ENCODE measurements around the gene MCFD2. TPM values are rescaled to one million over a fixed set of nuclear protein-coding genes. Genes with fewer than 3 reads are reported as not detected.
"Not testable (repeated sequence)": the region's sequence is repeated elsewhere in the genome, so short reads cannot be mapped to it uniquely, and the experiment has no call there.

Gene MCFD2
- total RNA-seq, 4 donors from 2014 or later: 88.1 to 118 (median 95.6) TPM

DNA sequence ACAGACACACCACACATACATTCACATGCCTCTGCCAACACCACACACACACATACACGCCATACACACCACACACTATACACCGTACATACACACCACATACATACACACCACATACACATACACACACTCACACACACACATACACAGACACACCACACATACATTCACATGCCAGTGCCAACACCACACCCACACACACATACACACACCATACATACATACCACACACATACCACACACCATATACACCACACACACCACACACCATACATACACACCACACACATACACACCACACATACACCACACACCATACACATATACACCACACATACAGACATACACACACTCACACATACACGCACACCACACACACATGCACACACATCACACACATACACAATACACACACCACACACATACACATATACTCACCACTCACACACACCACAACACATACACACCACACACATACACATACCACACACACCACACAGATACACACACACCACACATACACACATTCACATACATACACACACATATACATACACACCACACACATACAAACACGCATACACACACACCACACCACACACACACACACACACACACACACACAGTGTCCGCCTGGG, 37.2 kb downstream of the MCFD2 start:
- ATAC-seq (ENCODE audit: low FRiP score): no peak
- TF ChIP-seq, protein P1, sequence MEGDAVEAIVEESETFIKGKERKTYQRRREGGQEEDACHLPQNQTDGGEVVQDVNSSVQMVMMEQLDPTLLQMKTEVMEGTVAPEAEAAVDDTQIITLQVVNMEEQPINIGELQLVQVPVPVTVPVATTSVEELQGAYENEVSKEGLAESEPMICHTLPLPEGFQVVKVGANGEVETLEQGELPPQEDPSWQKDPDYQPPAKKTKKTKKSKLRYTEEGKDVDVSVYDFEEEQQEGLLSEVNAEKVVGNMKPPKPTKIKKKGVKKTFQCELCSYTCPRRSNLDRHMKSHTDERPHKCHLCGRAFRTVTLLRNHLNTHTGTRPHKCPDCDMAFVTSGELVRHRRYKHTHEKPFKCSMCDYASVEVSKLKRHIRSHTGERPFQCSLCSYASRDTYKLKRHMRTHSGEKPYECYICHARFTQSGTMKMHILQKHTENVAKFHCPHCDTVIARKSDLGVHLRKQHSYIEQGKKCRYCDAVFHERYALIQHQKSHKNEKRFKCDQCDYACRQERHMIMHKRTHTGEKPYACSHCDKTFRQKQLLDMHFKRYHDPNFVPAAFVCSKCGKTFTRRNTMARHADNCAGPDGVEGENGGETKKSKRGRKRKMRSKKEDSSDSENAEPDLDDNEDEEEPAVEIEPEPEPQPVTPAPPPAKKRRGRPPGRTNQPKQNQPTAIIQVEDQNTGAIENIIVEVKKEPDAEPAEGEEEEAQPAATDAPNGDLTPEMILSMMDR (IDR thresholded peaks at IDR 0.05): no peak
- DNase-seq (ENCODE audit: low spot score): no peak

- TF ChIP-seq, protein P1 (IDR thresholded peaks at IDR 0.05): no peak
- ATAC-seq (ENCODE audit: low FRiP score) (no peak), DNase-seq (ENCODE audit: low spot score) (no peak)
Observed at GRCh38 chr2:46877619-46878113, 37.9 kb downstream of the MCFD2 start.

DNA sequence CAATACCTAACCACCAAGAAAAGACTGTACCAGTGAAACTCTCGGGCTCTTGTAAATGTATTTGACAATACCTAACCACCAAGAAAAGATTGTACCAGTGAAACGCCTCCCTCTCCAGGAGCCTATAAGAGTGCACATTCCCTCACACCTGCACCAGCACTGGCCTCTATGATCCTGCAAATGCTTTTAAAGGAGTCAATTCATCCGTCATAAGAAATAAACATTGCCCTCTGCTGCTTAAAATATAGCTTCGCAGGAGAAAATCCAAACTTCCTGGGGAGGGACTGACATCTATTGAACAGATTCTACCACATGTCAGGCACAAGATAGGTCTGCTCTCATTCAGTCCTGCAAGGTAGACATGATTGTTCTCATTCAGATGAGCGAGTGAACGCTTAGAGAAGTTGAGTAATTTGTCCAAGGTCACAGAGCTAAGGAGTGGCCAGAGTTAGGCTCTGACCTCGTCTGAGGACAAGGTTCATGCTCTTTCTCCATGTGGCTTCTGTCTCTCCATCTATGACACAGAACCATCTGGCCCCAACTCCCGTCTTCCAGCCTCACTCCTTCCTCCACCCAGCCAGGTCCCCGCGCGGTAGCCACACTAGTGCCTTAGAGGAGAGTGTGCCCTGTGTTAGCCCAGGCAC, 38.7 kb downstream of the MCFD2 start:
- TF ChIP-seq, protein P1 (IDR thresholded peaks at IDR 0.05): no peak
- ATAC-seq (ENCODE audit: low FRiP score) (peak; percentile 9), DNase-seq (ENCODE audit: low spot score) (no peak)

DNA sequence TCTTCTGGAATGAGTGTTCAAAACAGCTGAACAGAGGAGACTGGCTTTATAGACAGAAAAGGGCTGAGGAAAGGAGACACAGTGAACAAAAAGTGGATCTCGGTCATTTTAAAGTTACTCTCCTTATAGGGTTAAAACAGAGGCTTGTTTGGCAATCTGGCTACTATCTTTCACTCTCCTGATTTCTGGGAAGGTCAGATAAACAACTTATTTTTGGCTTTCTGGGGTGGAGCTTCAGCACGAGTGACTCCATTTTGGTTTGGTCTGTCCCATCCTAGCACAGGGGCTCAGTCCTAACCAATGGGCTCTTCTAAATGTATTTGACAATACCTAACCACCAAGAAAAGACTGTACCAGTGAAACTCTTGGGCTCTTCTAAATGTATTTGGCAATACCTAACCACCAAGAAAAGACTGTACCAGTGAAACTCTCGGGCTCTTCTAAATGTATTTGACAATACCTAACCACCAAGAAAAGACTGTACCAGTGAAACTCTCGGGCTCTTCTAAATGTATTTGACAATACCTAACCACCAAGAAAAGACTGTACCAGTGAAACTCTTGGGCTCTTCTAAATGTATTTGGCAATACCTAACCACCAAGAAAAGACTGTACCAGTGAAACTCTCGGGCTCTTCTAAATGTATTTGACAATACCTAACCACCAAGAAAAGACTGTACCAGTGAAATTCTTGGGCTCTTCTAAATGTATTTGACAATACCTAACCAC, 39.5 kb downstream of the MCFD2 start:
- not testable (repeated sequence) for DNase-seq (ENCODE audit: low spot score); ATAC-seq (ENCODE audit: low FRiP score)

GRCh38 chr2:46875226-46875899, 40.2 kb downstream of the MCFD2 start:
- DNase-seq (ENCODE audit: low spot score) (no peak), ATAC-seq (ENCODE audit: low FRiP score) (no peak)
- TF ChIP-seq, protein P1 (IDR thresholded peaks at IDR 0.05): no peak

DNA sequence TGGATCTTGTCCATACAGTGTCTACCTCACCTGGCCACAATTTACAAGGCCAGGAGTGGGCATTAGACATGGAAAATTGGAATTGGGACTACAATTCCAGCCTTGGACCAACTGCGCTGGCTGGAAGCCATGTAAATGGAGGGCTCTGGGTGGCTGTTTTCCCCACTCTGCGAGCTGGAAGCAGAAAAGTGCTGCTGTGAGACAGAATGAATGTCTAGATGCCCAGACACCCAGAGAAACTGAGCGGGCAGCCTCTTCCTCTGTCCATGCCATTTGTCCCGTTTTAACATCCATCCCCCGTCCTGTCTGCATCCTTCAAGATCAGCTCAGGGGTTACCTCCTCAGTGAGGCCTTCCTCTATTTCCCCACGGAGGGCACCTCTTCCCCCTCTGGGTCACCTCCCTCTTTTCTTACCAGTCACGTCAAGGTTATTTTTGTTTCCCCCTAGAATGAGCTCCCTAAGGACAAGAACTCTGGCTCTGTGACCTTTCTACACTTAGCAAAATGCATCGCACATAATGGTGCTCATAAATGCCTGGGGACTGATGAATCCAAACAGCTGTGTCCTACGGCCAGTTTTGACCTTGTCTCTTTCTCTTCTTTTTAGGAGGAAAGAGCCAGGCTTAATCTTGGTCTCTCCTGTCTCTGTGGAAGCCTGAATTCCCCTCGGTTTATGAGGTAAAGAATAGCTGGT, 41.2 kb downstream of the MCFD2 start:
- DNase-seq (ENCODE audit: low spot score): no peak
- no peak for ATAC-seq (ENCODE audit: low FRiP score)
- TF ChIP-seq, protein P1 (IDR thresholded peaks at IDR 0.05): no peak
